ENCODE results near the gene TMEM229A. TPM values are rescaled to one million over a fixed set of nuclear protein-coding genes. Genes with fewer than 3 reads are reported as not detected.

TMEM229A gene
- total RNA-seq, 1 donor from 2014 or later = not detected

DNA sequence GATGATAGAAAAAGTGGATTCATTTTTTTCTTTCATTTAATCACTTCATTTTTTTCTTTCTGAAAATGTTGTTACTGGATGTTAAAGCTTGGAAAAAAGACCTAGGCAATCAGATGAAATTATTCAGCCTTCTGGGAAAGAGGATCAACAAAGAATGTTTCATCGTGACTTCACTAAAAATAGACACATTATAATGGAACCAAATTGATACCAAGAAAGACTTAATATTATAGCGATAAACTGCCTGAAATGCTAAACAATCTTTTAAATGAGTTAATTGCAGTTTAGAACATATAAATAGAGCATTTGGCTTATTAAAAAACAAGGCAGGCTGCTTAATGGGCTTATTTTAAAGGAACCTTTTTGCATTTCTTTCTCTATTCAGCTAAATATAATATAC, 25.6 kb upstream of the TMEM229A start:
- TF ChIP-seq, protein P1, sequence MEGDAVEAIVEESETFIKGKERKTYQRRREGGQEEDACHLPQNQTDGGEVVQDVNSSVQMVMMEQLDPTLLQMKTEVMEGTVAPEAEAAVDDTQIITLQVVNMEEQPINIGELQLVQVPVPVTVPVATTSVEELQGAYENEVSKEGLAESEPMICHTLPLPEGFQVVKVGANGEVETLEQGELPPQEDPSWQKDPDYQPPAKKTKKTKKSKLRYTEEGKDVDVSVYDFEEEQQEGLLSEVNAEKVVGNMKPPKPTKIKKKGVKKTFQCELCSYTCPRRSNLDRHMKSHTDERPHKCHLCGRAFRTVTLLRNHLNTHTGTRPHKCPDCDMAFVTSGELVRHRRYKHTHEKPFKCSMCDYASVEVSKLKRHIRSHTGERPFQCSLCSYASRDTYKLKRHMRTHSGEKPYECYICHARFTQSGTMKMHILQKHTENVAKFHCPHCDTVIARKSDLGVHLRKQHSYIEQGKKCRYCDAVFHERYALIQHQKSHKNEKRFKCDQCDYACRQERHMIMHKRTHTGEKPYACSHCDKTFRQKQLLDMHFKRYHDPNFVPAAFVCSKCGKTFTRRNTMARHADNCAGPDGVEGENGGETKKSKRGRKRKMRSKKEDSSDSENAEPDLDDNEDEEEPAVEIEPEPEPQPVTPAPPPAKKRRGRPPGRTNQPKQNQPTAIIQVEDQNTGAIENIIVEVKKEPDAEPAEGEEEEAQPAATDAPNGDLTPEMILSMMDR (IDR thresholded peaks at IDR 0.05) = no peak
- no peak for DNase-seq (ENCODE audit: low spot score)
- H3K27ac Mint-ChIP-seq (ENCODE audit: unreplicated experiment) = no peak overlapping the region
- no peak overlapping the region for H3K4me3 Mint-ChIP-seq (ENCODE audit: unreplicated experiment)
- no peaks in the 10 kb centered on the region for H3K36me3 Mint-ChIP-seq (ENCODE audit: low read depth)
- no peaks in the 10 kb centered on the region for H3K4me1 Mint-ChIP-seq (ENCODE audit: low read depth)
- H3K9me3 Mint-ChIP-seq (ENCODE audit: low read depth) = no peaks in the 10 kb centered on the region
- no peaks in the 10 kb centered on the region for H3K27me3 Mint-ChIP-seq (ENCODE audit: low read depth)

DNA sequence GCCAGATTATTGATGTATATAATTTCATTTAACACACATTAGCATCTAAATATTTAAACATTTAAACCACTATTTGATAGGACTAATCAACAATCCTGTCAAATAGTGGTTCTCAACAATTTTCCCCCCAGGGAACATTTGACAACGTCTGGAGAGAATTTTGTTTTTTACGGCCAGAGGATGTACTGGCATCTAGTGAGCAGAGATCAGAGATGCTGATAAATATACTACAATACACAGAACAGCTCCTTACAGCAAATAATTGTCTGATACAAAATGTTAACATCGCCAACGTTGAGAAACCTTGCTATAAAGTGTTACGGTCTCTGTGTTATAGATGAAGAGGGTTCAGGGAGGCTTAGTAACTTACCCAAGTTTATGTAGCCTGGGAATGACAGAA, 25.0 kb upstream of the TMEM229A start:
- Mint-ChIP-seq H3K4me1 (ENCODE audit: low read depth) (no peaks in the 10 kb centered on the region), H3K36me3 (ENCODE audit: low read depth) (no peaks in the 10 kb centered on the region), H3K27ac (ENCODE audit: unreplicated experiment) (no peak overlapping the region), H3K4me3 (ENCODE audit: unreplicated experiment) (no peak overlapping the region), H3K27me3 (ENCODE audit: low read depth) (no peaks in the 10 kb centered on the region), H3K9me3 (ENCODE audit: low read depth) (no peaks in the 10 kb centered on the region)
- TF ChIP-seq, protein P1 (IDR thresholded peaks at IDR 0.05) = no peak
- no peak for DNase-seq (ENCODE audit: low spot score)

DNA sequence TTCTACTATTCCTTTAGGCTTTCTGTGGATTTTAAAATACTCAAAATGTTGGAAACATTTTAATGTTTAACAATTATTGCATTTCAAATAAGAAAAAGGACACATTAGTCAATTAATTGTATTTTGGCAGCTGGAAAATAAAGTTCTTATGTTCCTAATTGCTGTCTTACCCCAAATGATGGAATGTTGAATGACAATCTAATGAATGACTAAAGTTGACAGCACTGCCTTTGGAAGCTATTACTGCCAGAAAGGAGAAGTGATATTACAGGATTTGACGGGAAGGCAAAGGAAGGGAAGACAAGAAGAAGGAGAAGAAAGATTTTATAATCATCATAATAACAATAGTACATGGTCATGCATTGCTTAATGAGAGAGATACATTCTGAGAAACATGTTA, 23.4 kb upstream of the TMEM229A start:
- Mint-ChIP-seq H3K36me3 (ENCODE audit: low read depth) (no peaks in the 10 kb centered on the region), H3K27me3 (ENCODE audit: low read depth) (no peaks in the 10 kb centered on the region), H3K4me3 (ENCODE audit: unreplicated experiment) (no peak overlapping the region), H3K27ac (ENCODE audit: unreplicated experiment) (no peak overlapping the region), H3K9me3 (ENCODE audit: low read depth) (no peaks in the 10 kb centered on the region), H3K4me1 (ENCODE audit: low read depth) (no peaks in the 10 kb centered on the region)
- TF ChIP-seq, protein P1 (IDR thresholded peaks at IDR 0.05) = no peak
- no peak for DNase-seq (ENCODE audit: low spot score)

DNA sequence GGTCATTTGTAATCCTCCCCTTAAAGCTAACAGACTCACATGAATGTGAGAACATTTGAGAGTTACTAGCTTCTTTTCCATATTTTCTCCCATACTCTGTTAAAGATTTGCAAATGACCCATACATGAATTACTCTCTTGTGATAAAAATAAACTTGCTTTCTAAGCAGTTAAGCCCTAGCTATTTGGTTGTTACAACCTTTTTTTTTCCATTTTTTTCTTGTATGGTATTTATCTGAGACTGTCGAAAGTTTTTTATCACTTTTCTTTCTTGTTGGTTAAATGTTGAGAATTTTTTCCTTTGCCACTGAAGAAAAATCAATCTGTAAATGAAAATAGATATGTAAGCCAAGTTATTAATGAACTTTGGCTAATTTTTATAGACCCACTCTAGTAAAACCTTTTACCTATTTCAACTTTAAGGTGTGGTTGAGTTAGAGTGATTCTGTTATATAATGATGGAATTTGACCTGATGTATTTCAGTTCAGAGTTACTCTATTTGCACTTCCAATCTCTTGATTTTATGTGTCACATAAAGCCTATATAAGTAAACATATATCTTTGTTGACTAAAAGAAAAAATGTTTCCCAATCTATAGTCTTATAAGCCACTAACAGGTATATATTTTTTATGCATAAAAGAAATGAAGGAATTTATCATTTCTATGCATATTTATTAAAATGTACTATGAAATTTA, 19.0 kb upstream of the TMEM229A start:
- no peaks in the 10 kb centered on the region for H3K36me3 Mint-ChIP-seq (ENCODE audit: low read depth)
- H3K4me3 Mint-ChIP-seq (ENCODE audit: unreplicated experiment) = no peak overlapping the region
- no peaks in the 10 kb centered on the region for H3K4me1 Mint-ChIP-seq (ENCODE audit: low read depth)

DNA sequence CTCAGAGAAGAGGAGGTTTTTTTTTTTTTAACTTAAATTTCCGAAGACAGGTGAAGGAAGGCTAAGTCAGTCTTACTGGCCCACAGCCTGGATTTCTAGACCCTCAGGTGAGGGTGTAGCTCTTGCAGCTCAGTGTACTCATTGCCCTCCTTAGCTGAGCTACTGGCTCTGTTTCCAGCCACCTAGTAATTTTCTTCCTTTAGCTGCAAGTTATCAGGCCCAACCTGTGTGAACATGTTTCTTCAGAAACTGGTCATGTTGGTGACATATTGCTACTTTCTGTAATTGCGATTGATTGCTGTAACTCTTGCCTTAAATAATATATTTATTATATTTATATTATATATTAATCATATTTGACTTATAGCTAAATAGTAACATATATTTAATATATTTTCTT, 10.0 kb upstream of the TMEM229A start:
- H3K4me3 Mint-ChIP-seq (ENCODE audit: unreplicated experiment) = no peak overlapping the region
- no peaks in the 10 kb centered on the region for H3K9me3 Mint-ChIP-seq (ENCODE audit: low read depth)
- no peaks in the 10 kb centered on the region for H3K4me1 Mint-ChIP-seq (ENCODE audit: low read depth)
- H3K36me3 Mint-ChIP-seq (ENCODE audit: low read depth) = no peaks in the 10 kb centered on the region
- peaks cover 19% of the 10 kb centered on the region for H3K27me3 Mint-ChIP-seq (ENCODE audit: low read depth)
- H3K27ac Mint-ChIP-seq (ENCODE audit: unreplicated experiment) = no peak overlapping the region
- TF ChIP-seq, protein P1 (IDR thresholded peaks at IDR 0.05) = no peak
- DNase-seq (ENCODE audit: low spot score) = no peak

More for the DNA sequence above, 19.0 kb upstream of the TMEM229A start:
- Mint-ChIP-seq H3K27me3 (ENCODE audit: low read depth) (peaks cover 4% of the 10 kb centered on the region), H3K27ac (ENCODE audit: unreplicated experiment) (no peak overlapping the region), H3K9me3 (ENCODE audit: low read depth) (no peaks in the 10 kb centered on the region)
- TF ChIP-seq, protein P1 (IDR thresholded peaks at IDR 0.05) = no peak
- no peak for DNase-seq (ENCODE audit: low spot score)
